LHCN-M2 (cell line): ENCODE data around the gene STK4. TPM values are rescaled to one million over a fixed set of nuclear protein-coding genes. Genes with fewer than 3 reads are reported as not detected.
A peak's percentile ranks its signal among the peaks of the same experiment; 100 is the strongest.

Source experiments
- DNase-seq: peaks from one replicate; pipeline ENCODE4 v3.0.0-alpha.2; 2012; ENCODE audit warnings: low read depth
- total RNA-seq: library from RNA; depleted of rRNA; stranded (reverse); fragments of >200 nt; gene quantifications from 2 replicates; pipeline ENCODE4 v1.2.3, GENCODE V29; 2014

STK4 gene
- total RNA-seq, 1 experiment from 2014 or later = 22.3 TPM

GRCh38 chr20:45028424-45029136 lies 62.3 kb downstream of the STK4 start:
- DNase-seq = no peak

- DNase-seq = no peak
Measured at GRCh38 chr20:45029884-45030283, 63.6 kb downstream of the STK4 start.

- DNase-seq = no peak
Measured at GRCh38 chr20:45032276-45032675, 66.0 kb downstream of the STK4 start.

- no peak for DNase-seq
Measured at GRCh38 chr20:45032781-45033180, 66.5 kb downstream of the STK4 start.

- peak; percentile 49 for DNase-seq
Measured at GRCh38 chr20:45034436-45034835, 68.1 kb downstream of the STK4 start.

- DNase-seq = peak; percentile 78
Measured at GRCh38 chr20:45036044-45036755, 69.9 kb downstream of the STK4 start.

- DNase-seq = no peak
Measured at GRCh38 chr20:45037050-45037449, 70.7 kb downstream of the STK4 start.

- no peak for DNase-seq
Measured at GRCh38 chr20:45037635-45038034, 71.3 kb downstream of the STK4 start.

GRCh38 chr20:45038745-45039474 lies 72.6 kb downstream of the STK4 start:
- no peak for DNase-seq

- no peak for DNase-seq
Measured at GRCh38 chr20:45039475-45039820, 73.1 kb downstream of the STK4 start.

- peak; percentile 57 for DNase-seq
Measured at GRCh38 chr20:45041464-45042337, 75.4 kb downstream of the STK4 start.

GRCh38 chr20:45042978-45043377 lies 76.7 kb downstream of the STK4 start:
- no peak for DNase-seq

GRCh38 chr20:45044084-45044573 lies 77.8 kb downstream of the STK4 start:
- DNase-seq = peak; percentile 83

GRCh38 chr20:45044601-45045000 lies 78.3 kb downstream of the STK4 start:
- no peak for DNase-seq

- DNase-seq = no peak
Measured at GRCh38 chr20:45047581-45048119, 81.3 kb downstream of the STK4 start.

- no peak for DNase-seq
Measured at GRCh38 chr20:45049438-45049837, 83.1 kb downstream of the STK4 start.

GRCh38 chr20:45049904-45050471 lies 83.7 kb downstream of the STK4 start:
- DNase-seq = no peak

GRCh38 chr20:45051204-45052060 lies 85.1 kb downstream of the STK4 start:
- no peak for DNase-seq

GRCh38 chr20:45052698-45053429 lies 86.6 kb downstream of the STK4 start:
- DNase-seq = peak; percentile 53
